HG03066 (cell line): ENCODE measurements around the gene OR13C2.
"Not testable (repeated sequence)": the region's sequence is repeated elsewhere in the genome, so short reads cannot be mapped to it uniquely, and the experiment has no call there.

ENCODE experiments used
- ATAC-seq: cut with Tn5 transposase; IDR thresholded peaks from one replicate; pipeline ENCODE4 v1.9.1; 2021; ENCODE audit warnings: low read depth; ENCODE audit not compliant: unreplicated experiment

OR13C2 gene

GRCh38 chr9:104605527-104605926 lies at the start of gene OR13C2:
Gene OR13C2, minus strand, starts transcription at chr9:104605627. Its CDS starts 0 bp downstream, at chr9:104605627.
- ATAC-seq = not testable (repeated sequence)

GRCh38 chr9:104635456-104635855 lies 30.0 kb upstream of the OR13C2 start:
- ATAC-seq = no peak

- ATAC-seq = no peak
Observed at GRCh38 chr9:104633976-104634520, 28.6 kb upstream of the OR13C2 start.

- not testable (repeated sequence) for ATAC-seq
Observed at GRCh38 chr9:104625964-104626363, 20.5 kb upstream of the OR13C2 start.

GRCh38 chr9:104618104-104618503 lies 12.7 kb upstream of the OR13C2 start, which contains the start of gene OR13C9:
Gene OR13C9, minus strand, starts transcription at chr9:104618204. Its CDS starts 0 bp downstream, at chr9:104618204.
- no peak for ATAC-seq

GRCh38 chr9:104617418-104617817 lies 12.0 kb upstream of the OR13C2 start:
- ATAC-seq = no peak

GRCh38 chr9:104611213-104611612 lies 5.8 kb upstream of the OR13C2 start:
- ATAC-seq = no peak

- no peak for ATAC-seq
Observed at GRCh38 chr9:104608336-104608735, 2.9 kb upstream of the OR13C2 start.

- ATAC-seq = no peak
Observed at GRCh38 chr9:104606152-104606551, 725 bp upstream of the OR13C2 start.

- ATAC-seq = peak; percentile 51
Observed at GRCh38 chr9:104604801-104605200, 626 bp downstream of the OR13C2 start.

- ATAC-seq = not testable (repeated sequence)
Observed at GRCh38 chr9:104599313-104599712, 6.1 kb downstream of the OR13C2 start, which contains the start of gene OR13C5. Gene OR13C5, minus strand, starts transcription at chr9:104599413. Its CDS starts 0 bp downstream, at chr9:104599413.

GRCh38 chr9:104598749-104599148 lies 6.7 kb downstream of the OR13C2 start:
- ATAC-seq = not testable (repeated sequence)

GRCh38 chr9:104589626-104590025 lies 15.8 kb downstream of the OR13C2 start:
- no peak for ATAC-seq

- no peak for ATAC-seq
Observed at GRCh38 chr9:104586496-104587180, 18.8 kb downstream of the OR13C2 start.

- ATAC-seq = no peak
Observed at GRCh38 chr9:104580562-104580961, 24.9 kb downstream of the OR13C2 start.

GRCh38 chr9:104577263-104577662 lies 28.2 kb downstream of the OR13C2 start:
- ATAC-seq = no peak

GRCh38 chr9:104575456-104575855 lies 30.0 kb downstream of the OR13C2 start:
- no peak for ATAC-seq

GRCh38 chr9:104572612-104573011 lies 32.8 kb downstream of the OR13C2 start:
- ATAC-seq = no peak

- ATAC-seq = no peak
Observed at GRCh38 chr9:104568868-104569267, 36.6 kb downstream of the OR13C2 start, which contains the start of gene OR13C8. Gene OR13C8, plus strand, starts transcription at chr9:104569168. Its CDS starts 0 bp downstream, at chr9:104569168.

GRCh38 chr9:104564358-104564757 lies 41.1 kb downstream of the OR13C2 start:
- no peak for ATAC-seq

- ATAC-seq = no peak
Observed at GRCh38 chr9:104556830-104557634, 48.4 kb downstream of the OR13C2 start.
